GM21360 (cell line): ENCODE measurements around the gene CDKN2B-AS1.

ENCODE experiments used
- ATAC-seq: cut with Tn5 transposase; IDR thresholded peaks from one replicate; pipeline ENCODE4 v1.9.1; 2021; ENCODE audit warnings: mild to moderate bottlenecking, moderate library complexity; ENCODE audit not compliant: unreplicated experiment

CDKN2B-AS1 gene

GRCh38 chr9:22005702-22006606 is 11.4 kb downstream of the CDKN2B-AS1 start:
- ATAC-seq = no peak

GRCh38 chr9:22008384-22008716 is 13.8 kb downstream of the CDKN2B-AS1 start:
- ATAC-seq = no peak

GRCh38 chr9:22008717-22009505 is 14.3 kb downstream of the CDKN2B-AS1 start, which contains the start of gene CDKN2B:
Gene CDKN2B (minus strand): TSS chr9:22009305. CDS start chr9:22008953, 352 bp downstream.
- ATAC-seq = peak; percentile 92

DNA sequence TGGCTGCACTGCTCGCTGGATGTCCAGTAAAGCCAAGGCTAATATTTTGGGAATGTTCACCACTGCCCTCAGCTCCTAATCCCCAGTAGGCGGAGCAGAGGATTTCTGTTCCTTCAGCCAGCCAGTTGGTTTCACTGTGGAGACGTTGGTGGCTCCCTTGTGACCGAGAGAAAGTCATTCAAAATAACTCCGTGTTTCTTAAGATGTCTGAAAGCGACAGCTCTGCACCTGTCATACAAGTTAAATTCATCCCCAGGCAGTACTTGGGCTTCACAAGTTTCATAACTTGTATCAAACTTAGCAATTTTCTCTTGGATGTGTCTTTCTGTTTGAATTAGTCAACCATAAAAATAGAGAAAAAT is 14.9 kb downstream of the CDKN2B-AS1 start:
- peak; percentile 48 for ATAC-seq

DNA sequence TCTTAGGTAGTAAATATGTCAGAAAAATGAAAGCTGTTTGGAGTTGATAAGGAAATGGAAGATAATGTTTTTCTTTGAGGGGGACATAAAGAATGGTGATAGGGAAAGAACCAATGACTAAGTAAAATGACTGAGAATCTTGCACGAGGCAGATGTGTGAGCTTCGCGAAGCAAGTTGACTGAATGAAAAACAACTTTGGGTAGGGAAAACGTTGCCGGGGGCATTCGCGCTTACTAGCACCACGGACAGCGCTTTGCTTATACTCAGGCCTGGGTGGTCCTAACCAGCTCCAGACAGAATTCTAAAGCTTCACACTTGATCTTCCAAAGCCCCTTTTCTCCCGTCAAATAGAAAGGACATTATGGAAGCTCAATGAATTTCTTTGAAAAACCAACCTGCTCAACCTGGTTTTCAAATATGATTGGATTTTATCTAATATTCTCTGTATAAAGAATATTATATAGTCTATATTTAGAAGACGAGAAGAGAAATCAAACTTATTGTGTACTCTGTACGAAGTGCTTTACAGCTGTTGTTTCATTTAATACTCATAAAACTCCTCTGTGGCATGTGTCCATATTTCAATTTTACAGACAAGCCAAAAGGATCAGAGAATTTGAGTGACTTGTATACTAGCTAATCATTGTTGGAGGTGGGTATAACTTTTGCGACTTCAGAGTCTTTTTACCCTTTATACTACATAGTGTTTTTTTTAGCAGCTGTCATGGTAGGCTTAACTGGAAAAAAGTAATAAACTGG is 16.5 kb downstream of the CDKN2B-AS1 start:
- ATAC-seq = no peak

- no peak for ATAC-seq
Observed at GRCh38 chr9:22022396-22022795, 27.8 kb downstream of the CDKN2B-AS1 start.

DNA sequence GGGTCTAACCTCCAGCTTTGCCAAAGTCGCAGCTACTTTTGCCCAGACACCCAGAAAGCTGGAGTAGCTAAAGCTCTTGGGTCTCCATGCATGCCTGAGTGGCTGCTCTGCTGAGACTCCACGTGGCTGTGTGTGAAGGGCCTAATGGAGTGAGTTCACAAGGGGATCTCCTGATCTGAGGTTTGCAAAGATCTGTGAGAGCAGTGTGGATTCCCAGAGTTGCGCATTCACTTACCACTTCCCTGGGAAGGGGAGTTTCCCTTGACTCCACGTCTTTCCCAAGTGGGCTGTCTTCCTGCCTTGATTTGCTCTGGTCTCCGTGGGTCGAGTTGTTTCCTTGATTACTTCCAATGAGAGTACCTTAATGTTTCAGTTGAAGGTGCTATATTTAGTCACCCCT is 32.1 kb downstream of the CDKN2B-AS1 start:
- no peak for ATAC-seq

DNA sequence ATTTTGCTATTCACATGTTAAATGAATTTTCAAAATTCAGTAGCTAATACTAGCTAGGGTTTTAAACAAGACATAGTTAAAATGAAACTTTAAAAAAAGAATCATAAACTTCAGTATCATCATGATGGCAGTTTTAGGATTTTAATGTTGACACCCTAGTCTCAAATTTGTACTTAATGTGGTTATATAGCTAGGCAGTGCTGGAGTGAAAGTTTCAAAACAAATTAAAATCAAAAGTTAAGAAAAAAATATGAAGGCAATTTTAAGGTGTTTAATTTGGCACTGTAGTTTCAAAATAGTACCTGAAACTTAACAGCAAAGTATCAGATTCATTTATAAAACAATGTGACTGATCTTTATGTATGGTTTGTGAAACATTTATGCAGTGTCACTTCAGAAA is 33.8 kb downstream of the CDKN2B-AS1 start:
- no peak for ATAC-seq

GRCh38 chr9:22029231-22029630 is 34.6 kb downstream of the CDKN2B-AS1 start:
- no peak for ATAC-seq

- peak; percentile 85 for ATAC-seq
Observed at GRCh38 chr9:22030101-22030598, 35.6 kb downstream of the CDKN2B-AS1 start.

DNA sequence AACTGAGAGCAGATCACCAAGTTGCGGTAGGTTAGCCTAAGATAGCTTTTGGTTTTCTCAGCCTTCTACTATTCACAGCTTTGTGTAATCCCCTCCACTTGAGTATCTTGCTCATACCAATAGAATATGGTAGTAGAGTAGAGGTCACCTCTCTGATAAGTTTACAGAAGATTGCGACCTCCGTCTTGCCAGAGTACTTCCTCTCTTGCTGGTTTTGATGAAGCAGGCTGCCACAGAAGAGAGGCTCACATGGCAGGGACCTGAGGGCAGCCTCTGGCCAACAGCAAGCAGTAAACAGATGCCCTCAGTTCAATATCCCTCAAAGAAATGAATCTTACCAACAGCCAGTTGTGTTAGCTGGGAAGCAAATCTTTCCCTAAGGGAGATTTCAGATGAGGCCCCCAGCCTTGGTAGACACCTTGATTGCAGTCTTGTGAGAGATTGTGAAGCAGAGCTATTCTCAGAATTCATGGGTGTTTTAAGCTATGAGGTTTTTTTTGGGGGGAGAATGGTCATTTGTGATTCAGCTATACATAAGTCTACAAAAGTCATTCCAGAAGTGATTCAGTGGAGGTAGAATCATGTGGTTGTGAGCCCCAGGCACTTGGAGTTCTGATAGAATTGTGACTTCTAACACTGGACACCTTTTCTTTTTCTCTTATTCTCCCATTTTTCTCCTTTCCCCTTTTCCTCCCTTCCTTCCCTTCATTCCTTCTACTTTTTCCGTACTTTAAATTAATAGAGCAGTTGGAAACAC is 37.2 kb downstream of the CDKN2B-AS1 start:
- no peak for ATAC-seq

DNA sequence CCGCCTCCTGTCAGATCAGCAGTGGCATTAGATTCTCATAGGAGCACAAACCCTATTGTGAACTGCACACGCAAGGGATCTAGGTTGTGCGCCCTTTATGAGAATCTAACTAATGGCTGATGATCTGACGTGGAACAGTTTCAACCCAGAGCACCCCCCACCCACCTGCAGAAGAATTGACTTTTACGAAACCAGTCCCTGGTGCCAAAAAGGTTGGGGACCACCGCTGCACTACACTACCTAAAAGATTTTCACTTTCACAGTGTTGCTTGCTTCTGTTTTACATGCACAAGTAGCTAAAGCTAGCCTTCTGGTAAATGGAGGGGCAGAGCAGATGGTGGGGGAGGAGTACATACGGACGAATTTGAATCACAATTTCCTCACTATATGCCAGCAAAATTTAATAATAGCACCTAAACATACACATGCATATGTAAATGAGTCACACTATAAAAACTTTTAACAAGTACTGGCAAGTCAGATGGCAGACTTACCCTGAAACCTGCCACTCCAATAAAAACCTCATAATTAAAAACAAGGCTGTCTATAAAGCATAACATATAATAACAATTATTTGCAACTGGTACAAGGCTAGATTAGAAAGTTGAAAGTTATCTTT is 38.5 kb downstream of the CDKN2B-AS1 start:
- ATAC-seq = no peak

DNA sequence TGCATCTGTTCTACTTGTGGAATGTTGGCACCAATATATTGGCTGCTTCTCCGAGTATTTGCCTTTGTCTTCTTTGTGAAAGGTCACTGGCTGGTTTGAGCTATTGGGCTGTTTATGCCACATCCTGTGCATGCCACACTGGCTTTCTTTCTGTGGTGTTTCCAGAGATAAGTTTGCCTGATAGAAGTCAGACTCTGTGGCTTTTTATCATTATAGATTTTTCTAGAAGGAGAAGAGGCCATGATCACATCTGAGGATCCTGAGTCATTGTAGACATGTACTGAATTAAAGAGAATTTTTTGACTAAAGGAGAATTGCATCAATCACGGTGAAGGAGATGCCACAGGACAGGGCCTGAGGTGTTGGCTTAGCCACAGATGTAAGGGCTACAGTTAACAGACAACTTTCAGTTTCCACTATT is 41.0 kb downstream of the CDKN2B-AS1 start:
- no peak for ATAC-seq

- no peak for ATAC-seq
Observed at GRCh38 chr9:22036866-22037626, 42.5 kb downstream of the CDKN2B-AS1 start.

- ATAC-seq = no peak
Observed at GRCh38 chr9:22037954-22038690, 43.5 kb downstream of the CDKN2B-AS1 start.

DNA sequence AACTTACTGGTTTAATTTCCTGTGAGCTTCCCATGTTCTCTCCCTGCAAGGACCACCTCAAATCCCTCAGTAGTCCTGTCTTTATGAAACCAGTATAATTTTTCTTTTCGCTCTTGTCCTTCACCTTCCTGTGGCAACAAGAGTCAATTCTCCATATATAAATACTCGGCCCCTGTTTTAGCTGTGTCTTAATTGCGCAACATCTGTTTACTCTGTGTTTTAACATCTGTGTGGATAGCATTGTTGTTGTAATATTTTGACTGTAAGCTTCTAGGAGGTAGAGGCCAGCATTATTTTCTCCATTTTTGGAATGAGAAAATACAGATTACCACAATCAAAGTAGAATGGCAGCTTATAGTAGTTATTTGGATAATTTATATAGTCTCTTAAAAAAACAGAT is 44.7 kb downstream of the CDKN2B-AS1 start:
- no peak for ATAC-seq

GRCh38 chr9:22040760-22041159 is 46.2 kb downstream of the CDKN2B-AS1 start:
- no peak for ATAC-seq

DNA sequence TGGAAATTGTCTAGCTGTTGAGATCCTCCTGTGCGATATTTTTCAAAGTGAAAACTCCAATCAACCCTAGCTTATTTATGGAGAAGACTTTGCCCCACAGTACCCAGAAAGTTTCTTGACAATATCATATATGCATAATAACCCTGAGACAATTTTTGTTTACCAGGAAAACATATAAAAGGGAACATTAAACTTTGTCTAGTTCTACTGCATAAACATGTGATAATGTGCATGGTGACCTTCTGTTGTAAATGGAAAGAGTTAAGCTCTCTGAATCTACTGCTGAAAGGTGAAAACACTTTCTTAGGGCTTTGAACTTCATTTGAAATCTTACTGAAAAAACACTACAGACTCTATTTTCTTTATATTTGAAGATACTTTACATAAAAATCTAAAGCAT is 46.8 kb downstream of the CDKN2B-AS1 start:
- ATAC-seq = no peak
